Renal cortex interstitium (tissue), 11 donors: Measurements from ENCODE around the gene TRAPPC11. TPM values are rescaled to one million over a fixed set of nuclear protein-coding genes. Genes with fewer than 3 reads are reported as not detected.
"Not testable (repeated sequence)": the region's sequence is repeated elsewhere in the genome, so short reads cannot be mapped to it uniquely, and the experiment has no call there.

Source experiments
- DNase-seq, 11 donors: peaks; one replicate each; pipeline ENCODE4 v3.0.0-alpha.2; 2013; ENCODE audit warnings: low read depth in 9 of 11, low spot score in 4 of 11; ENCODE audit errors: extremely low read depth in 1 of 11
- polyA plus RNA-seq, 3 donors: library from polyadenylated mRNA; unstranded; fragments of 120-200 nt; gene quantifications; one replicate each; pipeline ENCODE4 v1.2.1, GENCODE V29; 2013; ENCODE audit not compliant: insufficient read length in 3 of 3

TRAPPC11 gene
- polyA plus RNA-seq, 3 donors, result 32.4 to 44.6 (median 42.1) TPM

DNA sequence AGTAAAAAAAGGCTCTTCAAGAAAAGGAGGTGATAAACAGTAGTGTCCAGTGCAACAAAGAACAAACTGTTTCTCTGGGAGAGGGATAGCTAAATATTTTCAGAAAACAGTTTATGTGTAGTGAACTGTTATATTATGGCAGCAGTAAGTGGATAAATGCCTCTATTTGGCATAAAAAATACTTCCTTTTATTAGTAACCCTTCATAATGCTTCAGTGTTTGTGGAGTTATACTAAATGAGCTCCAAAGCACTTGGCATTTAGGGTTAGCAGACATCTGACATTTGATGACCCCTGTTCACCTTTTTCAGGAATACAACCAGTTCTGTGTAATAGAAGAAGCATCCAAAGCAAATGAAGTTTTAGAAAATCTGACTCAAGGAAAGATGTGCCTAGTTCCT is 31.9 kb downstream of the TRAPPC11 start:
- DNase-seq, result no peak

DNA sequence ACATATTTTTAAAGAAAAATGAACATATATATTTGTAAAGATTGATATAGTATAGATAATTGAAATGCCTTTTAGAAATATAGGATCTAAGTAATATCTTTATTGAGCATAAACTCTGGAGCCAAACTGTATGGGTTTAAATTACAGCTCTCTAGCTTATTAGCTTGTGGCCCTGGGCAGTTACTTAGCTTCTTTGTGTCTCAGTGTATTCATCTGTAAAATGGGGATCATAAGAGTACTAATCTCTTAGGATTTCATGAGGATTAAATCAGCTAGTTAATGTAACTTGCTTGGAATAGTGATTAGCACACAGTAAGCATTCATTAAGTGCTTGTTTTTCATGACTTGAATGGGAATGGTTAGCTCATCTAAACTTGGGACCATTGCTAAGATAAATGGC is 32.8 kb downstream of the TRAPPC11 start:
- DNase-seq, result no peak

DNA sequence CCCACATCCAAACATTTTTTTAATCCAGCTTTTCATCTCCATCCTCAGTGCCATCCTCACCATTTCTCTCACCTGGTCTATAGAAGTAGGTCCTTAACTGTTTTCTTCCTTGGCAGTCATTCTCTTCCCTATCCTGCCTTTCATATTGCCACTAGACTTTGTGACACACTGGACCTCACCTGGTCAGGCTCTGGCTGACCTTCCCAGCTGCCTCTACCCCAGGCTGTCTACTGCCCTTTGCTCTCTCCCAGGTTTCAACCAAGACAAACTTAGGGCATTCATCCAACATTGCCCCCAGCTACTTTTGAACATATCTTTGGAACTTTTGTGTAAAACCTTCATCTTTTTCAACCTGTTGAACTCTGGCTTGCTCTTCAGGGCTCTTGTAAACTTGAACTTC is 39.8 kb downstream of the TRAPPC11 start:
- no peak for DNase-seq

DNA sequence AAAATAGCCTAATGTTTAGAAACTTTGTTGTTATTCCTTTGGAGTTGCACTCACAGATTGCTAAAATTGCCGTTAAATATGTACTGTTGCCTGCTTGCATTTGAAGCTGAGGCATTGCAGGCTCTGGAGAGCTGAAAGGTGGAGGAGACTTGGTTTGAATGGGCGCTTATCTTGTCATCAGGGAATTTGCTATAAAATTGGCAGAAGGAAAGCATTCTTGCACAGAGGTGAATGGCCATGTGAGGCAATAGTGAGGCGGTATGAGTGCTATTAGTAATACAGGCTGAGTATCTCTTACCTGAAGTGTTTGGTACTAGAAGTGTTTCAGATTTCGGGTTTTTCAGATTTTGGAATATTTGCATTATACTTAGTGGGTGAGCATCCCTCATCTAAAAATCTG is 41.3 kb downstream of the TRAPPC11 start:
- DNase-seq, result no peak

DNA sequence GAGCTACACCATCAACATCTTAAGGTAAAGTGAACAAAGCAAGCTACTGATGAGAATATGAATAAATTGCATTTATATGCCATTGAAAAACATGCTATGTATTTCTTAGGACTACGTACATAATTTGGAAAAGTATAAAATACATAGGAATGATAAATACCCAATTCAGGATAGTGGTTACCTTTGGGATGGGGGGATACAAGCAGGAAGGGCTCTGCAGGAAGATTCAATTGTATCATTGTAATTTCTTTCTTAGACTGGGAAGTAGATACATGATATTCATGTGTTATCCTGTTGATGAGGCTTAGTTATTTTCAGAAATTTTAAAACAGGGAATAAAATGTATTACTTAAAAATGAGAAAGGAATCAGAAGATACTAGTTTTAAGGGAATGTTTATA is 43.4 kb downstream of the TRAPPC11 start:
- no peak for DNase-seq

DNA sequence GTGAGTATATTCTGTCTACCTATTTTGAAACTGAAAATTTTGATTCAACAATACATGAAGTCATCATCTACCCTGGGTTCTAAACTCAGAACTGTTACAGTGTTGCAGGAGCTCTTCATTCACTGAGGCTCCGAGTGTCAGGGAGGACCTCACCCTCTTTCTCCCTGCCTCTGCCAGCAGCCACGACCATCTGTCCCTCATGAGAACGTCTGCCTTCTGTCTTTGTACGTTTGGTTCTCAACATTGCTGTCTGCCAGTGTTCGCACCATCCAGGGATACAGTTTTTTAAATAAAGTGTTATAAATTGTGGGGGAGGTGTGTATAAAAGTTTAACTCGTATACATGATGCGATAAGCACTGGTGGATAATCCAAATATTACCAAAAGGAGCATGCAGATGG is 55.5 kb downstream of the TRAPPC11 start:
- no peak for DNase-seq

DNA sequence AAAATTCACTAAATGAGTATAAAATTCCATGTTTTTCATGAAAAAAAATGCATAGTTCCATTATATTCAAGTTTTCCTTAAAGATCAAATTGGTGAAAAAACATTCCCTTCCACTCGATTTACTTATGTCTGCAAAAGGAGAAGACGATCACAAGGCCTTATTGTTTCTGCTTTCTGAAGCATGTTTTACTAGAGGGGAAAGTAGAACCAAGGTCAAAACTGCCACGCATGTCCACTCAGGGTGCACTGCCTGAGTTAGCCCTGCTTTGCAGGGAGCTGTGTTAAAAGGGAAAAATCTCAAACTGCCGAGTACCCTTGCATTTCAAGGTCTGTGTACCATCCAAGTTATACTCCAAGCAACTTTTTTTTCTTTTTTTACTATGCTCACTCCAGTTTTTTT is 57.2 kb downstream of the TRAPPC11 start:
- DNase-seq, result no peak

DNA sequence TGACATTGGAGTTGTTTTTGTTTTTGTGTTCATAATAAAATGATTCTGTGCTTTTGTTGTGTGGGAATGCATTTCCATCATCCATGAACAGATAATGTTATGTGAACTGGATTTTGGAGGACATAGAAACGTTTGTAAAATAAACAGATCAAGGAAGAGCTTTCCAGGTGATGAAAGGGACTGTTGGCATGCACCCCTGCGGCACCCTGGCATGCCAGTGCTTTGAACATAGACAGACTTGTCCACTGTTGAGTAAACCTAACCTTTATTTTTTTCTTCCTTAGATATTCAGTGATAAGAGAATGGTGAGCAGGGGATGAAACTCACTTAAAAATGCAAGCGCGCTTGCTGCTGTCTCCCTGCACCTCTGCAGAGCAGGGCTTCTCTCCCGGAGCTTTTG is 59.8 kb downstream of the TRAPPC11 start:
- DNase-seq, result no peak

DNA sequence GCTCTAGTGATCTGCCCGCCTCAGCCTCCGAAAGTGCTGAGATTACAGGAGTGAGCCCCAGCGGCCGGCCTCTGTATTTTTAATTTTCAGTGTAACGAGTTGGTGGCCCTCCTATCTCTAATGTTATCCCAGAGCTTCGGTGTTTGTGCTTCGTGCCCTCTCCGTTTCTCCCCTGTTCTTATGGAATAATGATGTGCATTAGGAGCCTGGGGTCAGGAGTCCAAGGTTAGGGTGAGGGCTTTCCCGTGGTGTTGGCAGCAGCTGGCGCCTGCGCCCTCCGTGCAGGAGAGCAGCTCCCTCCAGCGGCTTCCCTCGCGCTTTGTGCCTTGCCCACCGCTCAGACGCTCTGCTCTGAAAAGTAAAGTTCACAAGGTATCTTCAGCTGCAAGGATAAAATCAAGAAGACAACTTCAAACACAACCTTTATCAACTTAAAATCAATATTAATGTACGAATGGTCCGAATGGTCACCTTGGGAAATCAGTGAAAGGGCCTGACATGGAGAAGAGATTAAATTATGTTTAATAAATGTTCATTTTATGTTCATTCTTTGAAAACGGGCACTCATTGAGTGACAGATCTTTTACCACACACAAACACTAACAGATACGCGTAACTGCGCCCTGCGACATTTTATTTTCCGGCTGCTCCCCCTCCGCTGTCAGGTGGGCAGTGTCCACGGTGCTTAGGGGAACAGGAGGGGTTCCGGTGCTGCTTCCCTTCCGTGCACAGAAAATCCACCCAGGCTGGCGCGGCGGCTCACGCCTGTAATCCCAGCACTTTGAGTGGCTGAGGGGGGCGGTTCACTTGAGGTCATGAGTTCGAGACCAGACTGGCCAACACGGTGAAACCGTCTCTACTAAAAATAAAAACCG is 62.4 kb downstream of the TRAPPC11 start:
- peak in 8 of 11 donors; percentile 22 to 49 (median 36) for DNase-seq

DNA sequence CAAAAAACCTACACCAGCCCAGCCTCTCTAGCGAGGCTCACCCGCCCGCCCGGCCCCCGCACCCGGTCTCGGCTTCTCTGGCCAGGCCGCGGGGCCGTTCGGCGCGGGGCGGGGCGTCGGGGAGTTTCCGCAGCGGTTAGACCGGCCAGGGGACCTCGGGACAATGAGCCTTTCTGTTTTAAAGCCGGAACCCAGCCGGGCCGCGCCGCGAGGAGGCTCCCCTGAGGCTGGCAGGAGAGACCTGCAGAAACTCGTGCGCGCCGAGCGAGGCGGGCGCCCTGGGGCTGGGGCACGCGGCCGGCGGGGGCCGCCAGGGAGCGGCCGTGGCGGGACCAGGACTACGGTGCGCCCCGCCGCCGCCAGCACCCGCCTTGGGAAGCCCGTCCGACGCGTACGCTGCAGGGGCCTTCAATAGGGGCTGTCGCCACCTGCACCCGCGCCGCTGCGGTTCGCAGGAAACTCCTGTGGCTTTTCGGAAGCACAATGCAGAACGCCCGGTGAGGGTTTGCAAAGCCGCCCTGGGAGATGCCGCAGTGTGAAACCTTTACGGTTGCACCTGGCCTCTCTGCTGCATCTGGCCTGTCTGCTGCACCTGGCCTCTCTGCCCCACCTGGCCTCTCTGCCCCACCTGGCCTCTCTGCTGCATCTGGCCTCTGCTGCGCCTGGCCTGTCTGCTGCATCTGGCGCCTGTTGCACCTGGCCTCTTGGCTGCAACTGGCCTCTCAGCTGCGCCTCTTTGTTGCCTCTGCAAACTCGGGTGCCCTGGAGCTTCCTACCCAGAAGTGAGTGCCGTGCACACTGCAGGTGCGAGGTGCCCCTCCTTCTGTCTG is 63.9 kb downstream of the TRAPPC11 start:
- DNase-seq, result peak in 8 of 11 donors; percentile 33 to 60 (median 46)

DNA sequence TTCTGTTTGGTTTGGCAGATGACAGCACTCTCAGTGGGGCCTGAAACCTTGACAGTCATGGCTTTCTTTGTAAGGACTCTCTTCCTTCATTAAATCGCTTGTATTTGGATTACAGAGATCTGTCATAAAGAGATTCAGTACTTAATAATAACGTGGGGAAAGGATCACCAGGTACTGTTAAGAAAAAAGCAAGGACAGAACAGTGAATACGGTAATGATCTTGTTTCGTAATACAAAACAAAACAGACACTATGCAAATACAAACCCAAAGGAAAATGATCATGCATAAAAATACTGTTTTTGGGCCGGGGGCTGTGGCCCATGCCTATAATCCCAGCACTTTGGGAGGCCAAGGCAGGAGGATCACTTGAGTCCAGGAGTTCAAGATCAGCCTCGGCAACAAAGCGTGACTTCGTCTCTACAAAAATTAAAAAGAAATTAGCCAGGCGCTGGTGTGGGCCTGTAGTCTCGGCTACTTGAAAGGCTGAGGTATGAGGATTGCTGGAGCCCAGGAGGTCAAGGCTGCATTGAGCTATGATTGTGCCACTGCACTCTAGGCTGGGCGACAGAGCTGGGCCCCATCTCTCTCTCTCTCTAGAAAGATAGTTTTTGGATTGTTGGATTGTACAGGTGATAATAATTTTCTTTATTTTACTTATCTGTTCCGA is 64.6 kb downstream of the TRAPPC11 start:
- DNase-seq, result no peak

DNA sequence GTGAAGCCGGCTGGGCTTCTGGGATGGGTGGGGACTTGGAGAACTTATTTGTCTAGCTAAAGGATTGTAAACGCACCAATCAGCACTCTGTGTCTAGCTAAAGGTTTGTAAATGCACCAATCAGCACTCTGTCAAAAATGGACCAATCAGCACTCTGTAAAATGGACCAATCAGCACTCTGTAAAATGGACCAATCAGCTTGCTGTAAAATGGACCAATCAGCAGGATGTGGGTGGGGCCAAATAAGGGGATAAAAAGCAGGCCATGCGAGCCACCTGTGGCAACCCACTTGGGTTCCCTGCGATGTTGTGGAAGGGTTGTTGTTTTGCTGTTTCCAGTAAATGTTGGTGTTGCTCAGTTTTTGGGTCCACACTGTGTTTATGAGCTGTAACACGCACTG is 66.5 kb downstream of the TRAPPC11 start:
- not testable (repeated sequence) for DNase-seq

DNA sequence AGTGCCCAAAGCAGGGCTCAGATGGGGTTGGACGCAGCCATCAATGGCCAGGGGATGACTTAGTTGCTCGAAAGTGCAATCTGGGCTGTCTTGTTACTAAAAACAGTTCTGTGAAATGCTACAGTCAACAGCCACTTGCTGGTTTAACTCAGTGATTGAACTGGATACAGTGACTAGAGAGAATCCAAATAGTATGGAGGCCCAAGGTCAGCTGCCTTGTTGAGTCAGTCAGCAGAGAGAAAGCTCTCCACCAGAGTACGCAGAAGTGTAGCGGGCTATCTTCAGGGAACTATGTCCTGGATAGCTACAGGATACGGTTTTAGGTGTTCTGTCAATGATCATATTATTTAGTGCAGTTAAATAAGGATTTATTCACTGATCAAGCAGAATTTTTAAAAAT is 68.4 kb downstream of the TRAPPC11 start:
- DNase-seq, result no peak

DNA sequence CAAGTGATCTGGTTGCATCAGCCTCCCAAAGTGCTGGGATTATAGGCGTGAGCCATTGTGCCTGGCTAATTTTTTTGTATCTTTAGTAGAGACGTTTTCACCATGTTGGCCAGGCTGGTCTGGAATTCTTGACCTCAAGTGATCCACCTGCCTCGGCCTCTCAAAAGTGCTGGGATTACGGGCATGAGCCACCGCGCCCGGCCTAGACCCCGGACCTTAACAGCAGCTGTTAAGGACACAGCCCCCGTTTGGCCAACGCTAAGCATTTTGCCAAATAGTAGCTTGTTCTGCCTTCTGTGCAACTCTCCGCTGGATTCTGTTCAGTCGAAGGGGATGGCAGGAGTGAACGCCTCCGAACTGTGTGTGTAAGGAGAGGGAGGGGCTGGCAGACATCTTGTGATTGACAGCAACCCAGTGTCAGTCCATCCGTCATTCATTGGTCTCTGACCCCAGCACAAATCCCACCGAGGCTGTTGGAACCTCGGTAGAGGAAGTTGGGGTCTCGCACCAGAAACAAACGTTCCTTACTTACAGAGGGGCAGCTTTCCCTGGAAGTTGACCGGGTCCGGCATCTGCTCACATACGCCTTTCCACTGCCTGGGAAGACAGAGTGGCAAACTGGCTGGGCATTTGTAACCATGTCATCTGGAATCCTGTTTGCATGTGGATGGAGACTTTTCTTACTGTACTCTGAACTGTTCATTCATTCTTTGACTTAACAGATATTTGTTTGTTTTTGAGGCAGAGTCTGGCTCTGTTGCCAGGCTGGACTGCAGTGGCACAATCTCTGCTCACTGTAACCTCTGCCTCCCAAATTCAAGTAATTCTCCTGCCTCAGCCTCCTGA is 69.4 kb downstream of the TRAPPC11 start:
- DNase-seq, result no peak

DNA sequence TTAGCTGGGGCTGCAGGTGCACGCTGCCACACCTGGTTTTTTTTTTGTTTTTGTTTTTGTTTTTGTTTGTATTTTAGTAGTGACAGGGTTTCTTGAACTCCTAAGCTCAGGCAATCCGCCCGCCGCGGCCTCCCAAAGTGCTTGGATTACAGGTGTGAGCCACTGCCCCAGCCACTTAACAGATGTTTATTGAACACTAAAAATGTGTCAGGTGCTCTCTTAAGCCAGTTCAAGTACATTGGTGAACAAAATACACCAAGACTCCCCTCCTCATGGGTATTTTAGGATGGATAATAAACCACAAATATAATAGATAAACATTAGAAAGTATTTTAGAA is 69.9 kb downstream of the TRAPPC11 start:
- DNase-seq, result no peak

DNA sequence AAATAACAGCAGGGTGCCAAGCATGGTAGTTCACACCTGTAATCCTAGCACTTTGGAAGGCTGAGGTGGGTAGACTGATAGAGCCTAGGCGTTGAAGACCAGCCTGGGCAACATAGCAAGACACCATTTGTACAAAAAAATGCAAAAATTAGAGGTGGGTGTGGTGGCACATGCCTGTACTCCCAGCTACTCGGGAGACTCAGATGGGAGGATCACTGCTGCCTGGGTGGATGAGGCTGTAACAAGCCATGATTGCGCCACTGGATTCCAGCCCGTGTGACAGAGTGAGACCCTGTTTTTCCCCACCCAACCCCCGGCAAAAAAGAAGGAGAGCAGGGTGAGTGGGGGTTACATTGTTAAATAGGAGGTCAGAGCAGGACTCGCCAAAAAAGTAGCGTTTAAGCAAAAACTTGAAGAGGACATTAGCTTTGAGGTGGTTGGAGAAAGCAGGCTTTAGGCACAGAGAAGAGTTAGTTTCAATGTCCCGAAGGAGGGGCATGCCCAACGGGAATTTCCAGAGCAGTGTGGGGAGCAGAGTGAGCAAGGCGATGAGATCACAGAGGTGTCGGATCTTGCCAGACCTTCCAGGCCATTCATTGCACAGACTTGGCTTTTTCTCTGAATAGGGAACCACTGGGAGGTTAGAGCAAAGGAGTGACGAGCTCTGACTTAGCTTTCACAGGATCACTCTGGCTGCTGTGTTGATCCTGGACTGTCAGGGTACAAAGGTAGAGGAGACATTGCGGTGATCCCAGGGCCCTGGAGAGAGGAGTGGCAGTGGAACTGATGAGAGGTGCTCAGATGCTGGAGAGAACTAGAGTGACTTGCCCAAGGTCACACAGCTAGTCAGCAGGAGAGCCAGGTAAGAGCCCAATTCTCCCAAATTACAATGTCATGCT is 70.6 kb downstream of the TRAPPC11 start:
- DNase-seq, result no peak

DNA sequence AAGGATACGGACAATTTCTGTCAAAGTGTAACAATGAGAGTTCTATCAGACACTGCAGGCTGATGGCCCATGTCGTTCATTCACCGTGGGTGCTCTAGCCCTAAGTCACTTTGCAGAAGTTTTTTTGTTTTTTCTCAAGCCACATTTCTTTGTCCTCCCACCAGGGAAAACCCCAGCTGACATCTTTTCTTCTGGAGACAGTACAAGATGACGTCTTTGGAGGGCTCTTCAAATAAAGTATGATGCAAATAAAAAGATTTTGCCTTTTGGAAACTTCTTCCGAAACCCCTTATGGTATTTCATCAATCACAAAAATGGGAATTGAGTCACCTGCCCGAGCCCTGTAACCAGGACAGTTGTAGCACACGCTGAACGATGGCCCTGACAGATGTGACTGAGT is 73.2 kb downstream of the TRAPPC11 start:
- no peak for DNase-seq

DNA sequence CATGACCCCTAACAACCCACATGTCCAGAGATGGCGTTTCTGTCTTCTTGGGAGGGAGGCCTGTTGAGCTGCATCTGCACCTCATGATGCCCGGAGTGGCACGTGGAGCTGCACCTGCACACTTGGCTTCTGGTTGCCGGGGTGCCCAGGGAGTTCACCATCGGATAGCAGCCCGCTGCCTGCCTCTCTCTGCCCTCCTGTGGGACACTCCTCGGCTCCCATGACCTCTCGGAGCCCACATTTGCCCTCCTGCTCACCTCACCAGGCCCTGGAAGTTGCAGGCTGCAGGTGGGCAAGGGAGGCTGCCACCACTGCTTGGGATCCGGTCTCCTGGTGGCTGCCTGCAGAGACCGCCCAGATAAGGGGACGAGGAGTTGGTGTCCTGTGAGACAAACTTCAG is 74.1 kb downstream of the TRAPPC11 start:
- no peak for DNase-seq
